ENCODE data around the gene MCTP1.

Gene MCTP1

GRCh38 chr5:95043234-95043633, 241.7 kb downstream of the MCTP1 start:
- H3K9ac ChIP-seq (ENCODE audit: low read depth, low read length, poor library complexity, severe bottlenecking), result no peak overlapping the region
- H3K9me3 ChIP-seq (ENCODE audit: insufficient read depth, low read depth, low read length), result no peaks in the 10 kb centered on the region
- H3K4me1 ChIP-seq (ENCODE audit: insufficient read depth, low read length, poor library complexity, severe bottlenecking), result peaks cover 48% of the 10 kb centered on the region
- H3K4me3 ChIP-seq (ENCODE audit: low read length, poor library complexity, severe bottlenecking), result peak overlapping the region; percentile 24
- H3K4me2 ChIP-seq (ENCODE audit: low read depth, low read length, poor library complexity, severe bottlenecking), result peak overlapping the region; percentile 50
- H4K20me1 ChIP-seq (ENCODE audit: insufficient read depth, low read length, poor library complexity, severe bottlenecking), result no peaks in the 10 kb centered on the region
- no peaks in the 10 kb centered on the region for H3K9me2 ChIP-seq (replicated peaks; ENCODE audit: low read depth, low read length)
- H3K27me3 ChIP-seq (ENCODE audit: insufficient read depth, low read length, poor library complexity, severe bottlenecking), result no peaks in the 10 kb centered on the region
- TF ChIP-seq EZH2phosphoT487 (IDR thresholded peaks at IDR 0.05; ENCODE audit: borderline replicate concordance), result no peak
- no peak for TF ChIP-seq CTCF (conservative IDR thresholded peaks at IDR 0.05; ENCODE audit: low read length)
- H3K79me2 ChIP-seq (ENCODE audit: insufficient read depth, low read length), result peaks cover 13% of the 10 kb centered on the region; the same call in 1 of the 2 replicates
- no peak overlapping the region for H2AFZ ChIP-seq (ENCODE audit: low read length)
- H3F3A ChIP-seq (ENCODE audit: low read depth), result no peaks in the 10 kb centered on the region
- H3K36me3 ChIP-seq (ENCODE audit: insufficient read depth, low read length), result no peaks in the 10 kb centered on the region

- Histone ChIP-seq H2AFZ (ENCODE audit: low read length) (no peak overlapping the region), H3K79me2 (ENCODE audit: insufficient read depth, low read length) (0 out of 2 replicates have a peak, but pooled peaks cover 12% of the 10 kb centered on the region), H3K9me3 (ENCODE audit: insufficient read depth, low read depth, low read length) (no peaks in the 10 kb centered on the region), H3K4me2 (ENCODE audit: low read depth, low read length, poor library complexity, severe bottlenecking) (no peak overlapping the region), H3K9me2 (replicated peaks; ENCODE audit: low read depth, low read length) (no peaks in the 10 kb centered on the region), H3K4me1 (ENCODE audit: insufficient read depth, low read length, poor library complexity, severe bottlenecking) (peaks cover 47% of the 10 kb centered on the region), H3F3A (ENCODE audit: low read depth) (no peaks in the 10 kb centered on the region), H3K36me3 (ENCODE audit: insufficient read depth, low read length) (no peaks in the 10 kb centered on the region), H3K27me3 (ENCODE audit: insufficient read depth, low read length, poor library complexity, severe bottlenecking) (no peaks in the 10 kb centered on the region), H3K9ac (ENCODE audit: low read depth, low read length, poor library complexity, severe bottlenecking) (no peak overlapping the region), H4K20me1 (ENCODE audit: insufficient read depth, low read length, poor library complexity, severe bottlenecking) (no peaks in the 10 kb centered on the region), H3K4me3 (ENCODE audit: low read length, poor library complexity, severe bottlenecking) (no peak overlapping the region)
- TF ChIP-seq EZH2phosphoT487 (IDR thresholded peaks at IDR 0.05; ENCODE audit: borderline replicate concordance), result no peak
- no peak for TF ChIP-seq CTCF (conservative IDR thresholded peaks at IDR 0.05; ENCODE audit: low read length)
These were observed 242.9 kb downstream of the MCTP1 start for GRCh38 chr5:95042037-95042436.

- H3K79me2 ChIP-seq (ENCODE audit: insufficient read depth, low read length), result 0 out of 2 replicates have a peak, but pooled peaks cover 6% of the 10 kb centered on the region
- peaks cover 26% of the 10 kb centered on the region for H3K9me3 ChIP-seq (ENCODE audit: insufficient read depth, low read depth, low read length)
- peaks cover 26% of the 10 kb centered on the region for H3K4me1 ChIP-seq (ENCODE audit: insufficient read depth, low read length, poor library complexity, severe bottlenecking)
- no peaks in the 10 kb centered on the region for H4K20me1 ChIP-seq (ENCODE audit: insufficient read depth, low read length, poor library complexity, severe bottlenecking)
- H2AFZ ChIP-seq (ENCODE audit: low read length), result no peak overlapping the region
- no peak overlapping the region for H3K4me2 ChIP-seq (ENCODE audit: low read depth, low read length, poor library complexity, severe bottlenecking)
- no peaks in the 10 kb centered on the region for H3K27me3 ChIP-seq (ENCODE audit: insufficient read depth, low read length, poor library complexity, severe bottlenecking)
- H3F3A ChIP-seq (ENCODE audit: low read depth), result no peaks in the 10 kb centered on the region
- no peaks in the 10 kb centered on the region for H3K9me2 ChIP-seq (replicated peaks; ENCODE audit: low read depth, low read length)
- H3K9ac ChIP-seq (ENCODE audit: low read depth, low read length, poor library complexity, severe bottlenecking), result no peak overlapping the region
- no peak overlapping the region for H3K4me3 ChIP-seq (ENCODE audit: low read length, poor library complexity, severe bottlenecking)
- H3K36me3 ChIP-seq (ENCODE audit: insufficient read depth, low read length), result no peaks in the 10 kb centered on the region
- TF ChIP-seq EZH2phosphoT487 (IDR thresholded peaks at IDR 0.05; ENCODE audit: borderline replicate concordance) (no peak), CTCF (conservative IDR thresholded peaks at IDR 0.05; ENCODE audit: low read length) (no peak)
These were observed 248.8 kb downstream of the MCTP1 start for GRCh38 chr5:95035891-95036685.
